ENCODE data around the gene DHRS7C. TPM values are rescaled to one million over a fixed set of nuclear protein-coding genes. Genes with fewer than 3 reads are reported as not detected.

DHRS7C gene
- polyA plus RNA-seq, 3 donors, result not detected

- Mint-ChIP-seq H3K4me3 (no peak overlapping the region), H3K27me3 (ENCODE audit: low read depth in 3 of 3) (peaks cover 3 to 15% (median 7%) of the 10 kb centered on the region in 3 donors), H3K9me3 (peaks cover 0 to 4% (median 0%) of the 10 kb centered on the region in 7 donors), H3K4me1 (no peaks in the 10 kb centered on the region), H3K27ac (no peak overlapping the region), H3K36me3 (no peaks in the 10 kb centered on the region)
- H3K4me1 ChIP-seq (ENCODE audit: control insufficient read depth in 1 of 2, insufficient read depth in 2 of 2, low read length in 2 of 2), result no peaks in the 10 kb centered on the region
- TF ChIP-seq, protein P1, sequence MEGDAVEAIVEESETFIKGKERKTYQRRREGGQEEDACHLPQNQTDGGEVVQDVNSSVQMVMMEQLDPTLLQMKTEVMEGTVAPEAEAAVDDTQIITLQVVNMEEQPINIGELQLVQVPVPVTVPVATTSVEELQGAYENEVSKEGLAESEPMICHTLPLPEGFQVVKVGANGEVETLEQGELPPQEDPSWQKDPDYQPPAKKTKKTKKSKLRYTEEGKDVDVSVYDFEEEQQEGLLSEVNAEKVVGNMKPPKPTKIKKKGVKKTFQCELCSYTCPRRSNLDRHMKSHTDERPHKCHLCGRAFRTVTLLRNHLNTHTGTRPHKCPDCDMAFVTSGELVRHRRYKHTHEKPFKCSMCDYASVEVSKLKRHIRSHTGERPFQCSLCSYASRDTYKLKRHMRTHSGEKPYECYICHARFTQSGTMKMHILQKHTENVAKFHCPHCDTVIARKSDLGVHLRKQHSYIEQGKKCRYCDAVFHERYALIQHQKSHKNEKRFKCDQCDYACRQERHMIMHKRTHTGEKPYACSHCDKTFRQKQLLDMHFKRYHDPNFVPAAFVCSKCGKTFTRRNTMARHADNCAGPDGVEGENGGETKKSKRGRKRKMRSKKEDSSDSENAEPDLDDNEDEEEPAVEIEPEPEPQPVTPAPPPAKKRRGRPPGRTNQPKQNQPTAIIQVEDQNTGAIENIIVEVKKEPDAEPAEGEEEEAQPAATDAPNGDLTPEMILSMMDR (IDR thresholded peaks at IDR 0.05), result no peak
- no CpG with 5 or more reads among the region's 2 CpGs for WGBS (ENCODE audit: insufficient coverage)
- no peaks in the 10 kb centered on the region for H4K20me1 ChIP-seq (ENCODE audit: insufficient read depth, low read length)
- no peak overlapping the region for H3K27ac ChIP-seq (ENCODE audit: low read depth in 1 of 2, low read length in 2 of 2)
- H3K4me2 ChIP-seq (replicated peaks; ENCODE audit: extremely low read depth, low read length, poor library complexity, severe bottlenecking), result no peak overlapping the region
- intact Hi-C loops (cut with micrococcal nuclease), result no loop called here
- H2AFZ ChIP-seq (ENCODE audit: insufficient read depth, low read depth, low read length, poor library complexity, severe bottlenecking), result no peak overlapping the region
- H3K27me3 ChIP-seq (ENCODE audit: control insufficient read depth in 2 of 2, insufficient read depth in 2 of 2, low read length in 2 of 2), result no peaks in the 10 kb centered on the region
- H3K36me3 ChIP-seq (replicated peaks in 1 of 2; ENCODE audit: control insufficient read depth in 1 of 2, insufficient read depth in 2 of 2, low read length in 2 of 2), result no peaks in the 10 kb centered on the region
- H3K79me2 ChIP-seq (ENCODE audit: insufficient read depth, low read length), result no peaks in the 10 kb centered on the region
- H3K4me3 ChIP-seq (replicated peaks in 1 of 3; ENCODE audit: low read depth in 2 of 3, low read length in 3 of 3), result no peak overlapping the region
- no peak for DNase-seq
- no peak overlapping the region for H3K9ac ChIP-seq (ENCODE audit: insufficient read depth, low read length, poor library complexity, severe bottlenecking)
- H3K9me3 ChIP-seq (replicated peaks in 1 of 2; ENCODE audit: control insufficient read depth in 1 of 2, insufficient read depth in 1 of 2, low read length in 2 of 2), result no peaks in the 10 kb centered on the region
Observed at GRCh38 chr17:9830711-9831110, 39.3 kb upstream of the DHRS7C start.

- H3K36me3 Mint-ChIP-seq, result no peaks in the 10 kb centered on the region
- H3K79me2 ChIP-seq (ENCODE audit: insufficient read depth, low read length), result no peaks in the 10 kb centered on the region
- no peak for DNase-seq
- no peaks in the 10 kb centered on the region for H3K27me3 ChIP-seq (ENCODE audit: control insufficient read depth in 2 of 2, insufficient read depth in 2 of 2, low read length in 2 of 2)
- H3K4me2 ChIP-seq (replicated peaks; ENCODE audit: extremely low read depth, low read length, poor library complexity, severe bottlenecking), result no peak overlapping the region
- peaks cover 7 to 15% (median 8%) of the 10 kb centered on the region in 3 donors for H3K27me3 Mint-ChIP-seq (ENCODE audit: low read depth in 3 of 3)
- no peak overlapping the region for H2AFZ ChIP-seq (ENCODE audit: insufficient read depth, low read depth, low read length, poor library complexity, severe bottlenecking)
- no peaks in the 10 kb centered on the region for H3K36me3 ChIP-seq (replicated peaks in 1 of 2; ENCODE audit: control insufficient read depth in 1 of 2, insufficient read depth in 2 of 2, low read length in 2 of 2)
- no peaks in the 10 kb centered on the region for H3K4me1 Mint-ChIP-seq
- intact Hi-C loops (cut with micrococcal nuclease), result no loop called here
- no peak overlapping the region for H3K4me3 ChIP-seq (replicated peaks in 1 of 3; ENCODE audit: low read depth in 2 of 3, low read length in 3 of 3)
- TF ChIP-seq, protein P1 (IDR thresholded peaks at IDR 0.05), result no peak
- no CpG with 5 or more reads among the region's 2 CpGs for WGBS (ENCODE audit: insufficient coverage)
- H3K27ac Mint-ChIP-seq, result no peak overlapping the region
- no peaks in the 10 kb centered on the region for H3K9me3 ChIP-seq (replicated peaks in 1 of 2; ENCODE audit: control insufficient read depth in 1 of 2, insufficient read depth in 1 of 2, low read length in 2 of 2)
- H3K4me1 ChIP-seq (ENCODE audit: control insufficient read depth in 1 of 2, insufficient read depth in 2 of 2, low read length in 2 of 2), result no peaks in the 10 kb centered on the region
- H3K9me3 Mint-ChIP-seq, result peaks cover 0 to 2% (median 0%) of the 10 kb centered on the region in 7 donors
- no peaks in the 10 kb centered on the region for H4K20me1 ChIP-seq (ENCODE audit: insufficient read depth, low read length)
- no peak overlapping the region for H3K27ac ChIP-seq (ENCODE audit: low read depth in 1 of 2, low read length in 2 of 2)
- H3K4me3 Mint-ChIP-seq, result no peak overlapping the region
- no peak overlapping the region for H3K9ac ChIP-seq (ENCODE audit: insufficient read depth, low read length, poor library complexity, severe bottlenecking)
Observed at GRCh38 chr17:9829343-9829742, 38.0 kb upstream of the DHRS7C start.

Data from CD14-positive monocyte (primary cell).